ENCODE measurements around the gene TMCC2.

DNA sequence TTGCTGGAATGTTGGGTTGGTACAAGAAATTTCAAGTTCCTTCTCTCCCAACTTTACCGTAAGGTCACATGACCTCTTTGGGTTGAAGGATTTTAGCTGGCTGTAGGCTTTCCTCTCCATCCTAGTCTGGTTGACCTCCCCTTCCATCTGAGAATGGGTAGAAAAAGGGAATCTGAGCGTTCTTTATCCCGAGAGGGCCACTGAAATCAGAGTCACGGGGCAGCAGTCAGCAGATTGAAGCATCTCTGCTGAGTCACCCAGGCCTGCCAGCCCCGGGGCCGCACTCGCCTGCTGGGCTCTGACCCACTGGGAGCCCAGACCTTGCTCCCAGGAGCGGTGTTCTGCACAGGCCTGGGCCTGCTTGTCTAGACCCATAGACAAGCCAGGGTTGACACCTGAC lies 31.0 kb downstream of the TMCC2 start:
- TF ChIP-seq CTCF (IDR thresholded peaks at IDR 0.05) (no peak), EZH2 (IDR thresholded peaks at IDR 0.05; ENCODE audit: borderline replicate concordance, insufficient read depth, low read depth, low read length, poor library complexity, severe bottlenecking) (no peak)
